Astrocyte of the spinal cord (primary cell): Measurements from ENCODE around the gene GUCA2A.
A peak's percentile ranks its signal among the peaks of the same experiment; 100 is the strongest.

Source experiments
- DNase-seq: peaks from one replicate; pipeline ENCODE4 v3.0.0; 2011; ENCODE audit warnings: low read depth, low spot score
- H3K4me3 ChIP-seq: 2 replicates; pipeline ENCODE4 v1.5.1; 2011; ENCODE audit warnings: low read depth, mild to moderate bottlenecking, low read length, moderate library complexity
- CTCF ChIP-seq: IDR thresholded peaks from 2 replicates; pipeline ENCODE4 v1.5.1; 2012; ENCODE audit warnings: low read depth, mild to moderate bottlenecking, low read length, inconsistent platforms
- in situ Hi-C: cut with HindIII; loops from 2 replicates; pipeline ENCODE4 v1.10.0; 2017; ENCODE audit warnings: low sequenced_read_pairs

The GUCA2A gene

GRCh38 chr1:42167611-42168390 lies 3.3 kb upstream of the GUCA2A start:
- in situ Hi-C loops, result no loop called here
- no peak for TF ChIP-seq CTCF
- DNase-seq, result no peak

GRCh38 chr1:42165511-42166210 lies 1.1 kb upstream of the GUCA2A start:
- in situ Hi-C loops, result no loop called here
- no peak for TF ChIP-seq CTCF
- peak; percentile 32 for DNase-seq
- H3K4me3 ChIP-seq, result no peak overlapping the region

More at GRCh38 chr1:42167611-42168390, 3.3 kb upstream of the GUCA2A start:
- no peak overlapping the region for H3K4me3 ChIP-seq

GRCh38 chr1:42163536-42164503 lies 725 bp downstream of the GUCA2A start:
- no peak overlapping the region for H3K4me3 ChIP-seq
- in situ Hi-C loops, result no loop called here
- TF ChIP-seq CTCF, result no peak
- no peak for DNase-seq

GRCh38 chr1:42163114-42163513 lies 1.4 kb downstream of the GUCA2A start:
- no peak for TF ChIP-seq CTCF
- no peak for DNase-seq
- in situ Hi-C loops, result no loop called here
- H3K4me3 ChIP-seq, result no peak overlapping the region

GRCh38 chr1:42162181-42162580 lies 2.4 kb downstream of the GUCA2A start:
- DNase-seq, result no peak
- H3K4me3 ChIP-seq, result no peak overlapping the region
- no peak for TF ChIP-seq CTCF
- in situ Hi-C loops, result no loop called here

- no peak for TF ChIP-seq CTCF
- in situ Hi-C loops, result no loop called here
- H3K4me3 ChIP-seq, result no peak overlapping the region
- DNase-seq, result no peak
These were observed 6.4 kb downstream of the GUCA2A start for GRCh38 chr1:42158189-42158588.
